HG03565 (cell line): ENCODE measurements around the gene GALNT13.

ENCODE experiments used
- ATAC-seq: cut with Tn5 transposase; IDR thresholded peaks from one replicate; pipeline ENCODE4 v1.9.1; 2021; ENCODE audit warnings: mild to moderate bottlenecking, moderate library complexity; ENCODE audit not compliant: unreplicated experiment

The GALNT13 gene

DNA sequence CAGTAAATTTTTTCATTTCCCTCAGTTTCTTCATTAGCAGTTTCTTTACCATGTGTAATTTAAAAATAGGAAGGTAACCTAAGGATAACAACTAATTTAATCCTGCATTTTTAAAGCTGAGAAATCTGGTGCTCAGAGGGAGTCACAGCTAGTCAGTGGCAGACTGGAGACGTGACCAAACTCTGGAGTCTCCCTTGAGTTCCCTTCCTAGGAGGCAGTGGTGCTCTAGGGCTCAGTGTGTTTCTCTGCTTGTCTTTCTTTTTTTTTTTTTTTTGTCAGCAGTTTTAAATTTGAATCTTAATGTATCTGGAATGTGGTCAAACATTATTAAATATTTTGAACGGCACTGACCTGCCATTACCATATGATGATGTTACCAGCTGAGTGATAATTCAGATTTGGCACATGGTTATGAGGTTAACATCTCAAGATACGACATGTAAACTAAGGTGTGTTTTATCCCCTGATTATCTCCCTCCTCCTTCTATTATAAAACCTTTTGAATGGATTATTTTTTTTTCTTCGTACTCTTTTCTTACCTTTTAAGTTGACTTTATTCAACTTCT is 226.2 kb downstream of the GALNT13 start:
- ATAC-seq, result no peak

DNA sequence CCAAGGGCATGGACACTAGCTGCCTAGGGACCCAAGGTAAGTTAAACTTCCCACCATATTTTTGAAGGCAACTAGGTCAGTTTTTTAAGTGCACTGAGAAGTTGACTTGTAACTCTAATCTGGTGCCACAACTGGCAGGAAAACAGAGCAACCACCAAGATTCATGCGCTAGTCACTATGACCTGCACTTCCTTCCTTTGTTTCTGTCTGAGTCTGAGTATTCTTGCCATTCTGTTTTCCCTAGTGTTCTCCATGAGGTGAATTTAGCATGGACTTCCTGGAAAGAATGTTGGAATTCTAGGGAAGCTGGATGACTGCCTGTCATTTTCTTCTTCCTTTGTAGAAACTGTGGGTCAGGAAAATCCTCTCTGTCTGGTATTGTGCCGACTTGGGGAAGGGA is 249.0 kb downstream of the GALNT13 start:
- no peak for ATAC-seq

DNA sequence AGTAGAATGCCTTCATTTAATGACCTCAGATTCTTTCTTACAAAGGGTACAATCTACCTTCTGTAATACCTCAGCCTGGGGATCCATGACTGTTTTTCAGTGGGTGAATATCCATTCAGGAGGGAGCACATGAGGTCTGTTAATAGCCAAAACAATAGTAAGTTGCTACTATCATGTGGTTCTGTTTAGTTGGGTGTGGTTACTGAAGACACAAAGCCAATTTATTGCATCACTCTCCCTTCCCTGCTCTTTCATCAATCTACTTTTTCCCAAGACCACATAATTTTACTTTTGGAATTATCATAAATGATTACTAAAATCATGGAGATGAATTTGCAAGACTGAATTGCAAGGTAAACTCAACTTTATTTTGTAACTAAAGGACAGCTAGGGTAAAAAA is 254.2 kb downstream of the GALNT13 start:
- no peak for ATAC-seq

DNA sequence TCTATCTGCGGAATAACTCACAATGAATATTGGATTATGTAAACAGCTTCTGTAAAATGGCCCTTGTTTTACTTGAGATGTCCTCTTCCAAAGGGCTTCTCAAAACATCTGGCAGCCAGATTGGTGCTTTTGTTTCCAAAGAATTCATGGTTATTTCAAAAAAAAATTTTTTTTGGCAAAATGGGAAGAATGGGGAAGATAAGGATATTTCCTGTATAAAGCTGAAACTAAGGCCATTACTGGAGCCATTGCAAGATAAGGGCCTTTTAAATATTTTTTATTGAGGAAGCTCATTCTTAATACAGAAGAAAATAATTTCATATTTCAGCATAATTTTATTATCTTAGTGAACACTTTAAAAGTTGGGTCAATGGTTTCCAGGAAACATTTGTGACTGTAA is 259.1 kb downstream of the GALNT13 start:
- no peak for ATAC-seq

DNA sequence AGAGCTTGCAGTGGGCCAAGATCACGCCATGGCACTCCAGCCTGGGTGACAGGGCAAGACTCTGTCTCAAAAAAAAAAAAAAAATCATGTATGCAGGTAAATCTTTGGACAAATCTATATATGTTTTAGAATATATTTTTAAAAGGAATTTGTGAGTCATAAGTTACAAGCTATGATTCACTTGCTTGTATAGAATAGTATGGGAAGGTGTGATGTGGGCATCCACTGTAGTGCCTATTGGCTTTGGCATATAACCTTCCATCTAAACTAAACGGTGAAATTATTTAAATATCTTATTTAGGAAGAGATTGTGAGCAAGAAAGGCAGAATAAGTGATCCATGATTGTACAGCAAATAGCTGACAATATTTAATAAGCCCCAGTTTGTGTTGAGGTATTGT is 261.1 kb downstream of the GALNT13 start:
- ATAC-seq, result no peak

DNA sequence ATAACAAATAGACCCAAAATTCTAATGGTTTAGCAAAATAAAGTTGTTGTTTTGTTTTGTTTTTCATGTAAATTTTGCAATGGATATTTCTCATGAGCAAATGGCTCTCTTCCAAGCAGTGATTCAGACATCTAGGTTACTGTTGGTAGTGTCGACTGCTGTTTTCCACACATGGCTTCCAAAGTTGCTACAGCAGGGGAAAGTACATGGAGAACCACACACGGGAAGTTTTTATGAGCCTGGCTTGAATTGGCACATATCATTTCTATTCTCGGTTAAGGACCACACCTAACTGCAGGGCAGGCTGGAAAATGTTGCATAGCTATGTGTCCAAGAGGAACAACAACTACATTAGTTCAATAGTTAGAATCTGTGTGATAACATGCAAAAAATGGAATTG is 262.1 kb downstream of the GALNT13 start:
- ATAC-seq, result no peak

DNA sequence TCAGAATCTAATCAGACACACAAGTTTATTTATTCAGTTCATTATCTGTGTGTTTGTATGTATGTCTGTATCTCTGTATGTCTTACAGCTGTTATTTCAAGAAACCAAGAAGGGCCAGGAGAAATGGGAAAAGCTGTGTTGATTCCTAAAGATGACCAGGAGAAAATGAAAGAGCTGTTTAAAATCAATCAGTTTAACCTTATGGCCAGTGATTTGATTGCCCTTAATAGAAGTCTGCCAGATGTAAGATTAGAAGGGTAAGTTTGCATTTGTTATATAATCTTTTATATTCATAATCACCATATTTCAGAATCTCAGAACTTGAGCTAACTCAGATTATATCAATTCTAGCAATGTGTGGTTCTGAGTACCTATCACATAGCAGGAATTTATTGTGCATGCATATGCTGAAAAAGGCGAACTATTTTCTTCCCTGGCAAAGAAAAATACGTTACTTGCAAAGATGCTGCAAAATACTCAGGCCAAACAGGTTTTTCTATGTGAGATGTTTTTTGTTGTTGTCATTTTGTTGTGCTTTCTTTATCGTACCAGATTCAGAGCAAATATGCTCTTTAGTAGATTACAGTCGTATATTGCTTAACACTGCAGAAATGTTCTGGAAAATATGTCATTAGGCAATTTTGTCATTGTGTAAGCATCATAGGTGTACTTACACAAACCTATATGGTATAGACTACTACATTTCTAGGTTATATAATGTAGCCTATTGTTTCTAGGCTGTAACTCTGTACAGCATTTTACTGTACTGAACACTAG is 268.7 kb downstream of the GALNT13 start:
- no peak for ATAC-seq

DNA sequence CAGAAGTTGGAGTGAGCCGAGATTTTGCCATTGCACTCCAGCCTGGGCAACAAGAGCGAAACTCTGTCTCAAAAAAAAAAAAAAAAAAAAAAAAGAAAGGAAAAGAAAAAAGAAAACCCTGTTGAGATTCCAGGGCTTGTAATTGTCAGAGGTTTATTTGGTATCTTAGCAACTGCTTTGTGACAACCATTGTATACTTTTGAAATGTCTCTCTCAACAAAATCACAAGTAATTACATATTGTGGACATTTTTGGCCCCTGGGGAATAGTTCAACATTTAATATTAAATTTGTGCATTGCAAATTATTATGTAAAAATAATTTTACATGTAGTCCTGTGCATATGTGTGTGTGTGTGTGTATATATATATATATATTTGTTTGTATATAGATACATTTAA is 270.8 kb downstream of the GALNT13 start:
- ATAC-seq, result no peak

DNA sequence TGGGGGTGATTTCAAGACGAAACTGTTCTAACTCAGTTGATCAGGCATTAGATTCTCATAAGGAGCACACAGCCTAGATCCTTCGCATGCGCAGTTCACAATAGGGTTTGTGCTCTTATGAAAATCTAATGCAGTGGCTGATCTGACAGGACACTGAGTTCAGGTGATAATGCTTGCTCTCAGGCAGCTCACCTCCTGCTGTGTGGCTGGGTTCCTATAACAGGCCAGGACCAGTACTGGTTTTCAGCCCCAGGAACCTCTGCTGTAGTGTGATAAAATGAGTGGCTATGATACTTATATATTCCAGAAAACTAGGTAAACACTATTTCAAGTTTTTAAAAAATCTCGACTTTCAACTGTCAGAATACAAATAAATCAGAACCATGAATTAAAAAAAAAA is 271.4 kb downstream of the GALNT13 start:
- no peak for ATAC-seq

DNA sequence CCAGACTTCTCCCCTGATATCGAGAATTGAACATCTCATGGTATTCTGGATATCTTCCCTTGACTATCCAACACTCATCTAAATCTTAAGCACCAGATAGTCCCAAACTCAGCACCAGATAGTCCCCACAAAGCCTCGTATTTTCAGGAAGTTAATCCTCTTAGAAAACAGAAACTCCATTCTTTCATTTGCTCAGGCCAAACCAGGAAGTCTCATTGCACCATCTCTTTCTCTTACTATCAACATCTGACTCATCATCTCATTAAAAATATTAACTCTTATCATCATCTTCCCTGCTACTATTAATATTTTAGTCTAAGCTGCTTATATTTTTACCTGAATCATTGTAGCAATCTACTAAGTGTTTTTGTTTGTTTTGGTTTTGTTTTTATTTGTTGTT is 286.4 kb downstream of the GALNT13 start:
- no peak for ATAC-seq

DNA sequence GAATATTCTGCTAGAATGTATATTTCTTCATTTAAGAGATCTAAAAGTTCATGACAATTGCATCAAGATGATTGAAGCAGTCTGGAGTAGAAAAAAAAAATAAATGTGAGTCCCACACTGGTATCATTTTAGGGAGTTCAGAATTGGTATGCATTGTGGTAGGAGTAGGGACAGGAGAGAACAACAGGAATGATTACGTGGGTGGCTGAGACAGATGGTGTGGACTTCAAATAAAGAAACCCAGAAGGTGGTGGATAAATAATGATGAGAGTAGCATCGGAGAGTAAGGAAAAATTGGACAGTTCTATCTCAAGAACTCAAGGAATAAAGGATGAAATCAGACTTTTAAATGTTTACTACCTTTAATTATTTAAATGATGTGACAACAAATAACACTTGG is 289.6 kb downstream of the GALNT13 start:
- ATAC-seq, result no peak

DNA sequence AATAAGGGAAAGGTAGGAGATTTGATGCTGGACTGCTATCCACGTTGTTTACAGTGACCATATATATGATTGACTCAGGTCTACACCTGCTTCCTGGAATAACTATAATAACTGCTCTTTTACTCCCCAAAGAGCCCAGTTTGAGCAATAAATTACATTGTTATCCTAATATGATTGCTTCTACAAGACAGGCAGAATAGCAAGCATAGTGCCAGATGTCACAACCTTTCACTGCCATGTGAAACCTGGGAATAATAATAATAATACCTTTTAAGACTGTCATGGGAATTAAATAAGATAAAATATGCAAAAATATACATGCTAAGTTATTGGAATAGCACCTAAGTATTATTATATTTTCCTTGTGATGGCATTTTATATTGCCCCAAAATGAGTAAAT is 298.7 kb downstream of the GALNT13 start:
- ATAC-seq, result no peak

DNA sequence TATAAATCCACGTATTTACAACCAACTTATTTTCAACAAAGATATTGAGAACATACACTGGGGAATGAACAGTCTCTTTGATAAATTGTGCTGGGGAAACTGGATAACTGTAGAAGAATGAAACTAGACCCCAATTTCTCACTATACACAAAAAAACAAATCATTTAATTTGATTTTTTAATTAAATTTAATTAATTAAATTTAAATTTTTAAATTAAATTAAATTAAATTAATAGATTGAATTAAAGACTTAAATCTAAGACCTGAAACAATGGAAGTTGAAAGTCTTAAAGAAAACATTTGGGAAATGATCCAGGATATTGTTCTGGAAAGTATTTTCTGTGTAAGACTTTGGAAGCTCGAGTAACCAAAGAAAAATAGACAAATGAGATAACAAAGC is 301.4 kb downstream of the GALNT13 start:
- ATAC-seq, result no peak

DNA sequence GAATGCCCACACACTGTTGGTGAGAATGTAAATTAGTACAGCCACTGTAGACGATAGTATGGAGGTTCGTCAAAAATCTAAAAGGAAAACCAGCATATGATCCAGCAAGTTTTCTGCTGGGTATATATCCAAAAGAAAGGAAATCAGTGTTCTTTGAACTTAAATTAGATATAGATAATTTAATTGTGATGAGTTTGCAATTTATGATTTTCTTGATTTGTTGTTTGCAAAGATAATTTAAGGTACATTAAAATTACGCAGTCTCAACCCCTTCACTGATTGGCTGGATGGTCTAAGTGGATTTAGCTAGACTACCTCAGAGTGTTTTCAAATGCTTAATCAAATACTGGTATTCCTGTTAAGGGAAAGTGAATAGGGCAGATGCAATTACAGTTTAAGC is 302.2 kb downstream of the GALNT13 start:
- ATAC-seq, result no peak

DNA sequence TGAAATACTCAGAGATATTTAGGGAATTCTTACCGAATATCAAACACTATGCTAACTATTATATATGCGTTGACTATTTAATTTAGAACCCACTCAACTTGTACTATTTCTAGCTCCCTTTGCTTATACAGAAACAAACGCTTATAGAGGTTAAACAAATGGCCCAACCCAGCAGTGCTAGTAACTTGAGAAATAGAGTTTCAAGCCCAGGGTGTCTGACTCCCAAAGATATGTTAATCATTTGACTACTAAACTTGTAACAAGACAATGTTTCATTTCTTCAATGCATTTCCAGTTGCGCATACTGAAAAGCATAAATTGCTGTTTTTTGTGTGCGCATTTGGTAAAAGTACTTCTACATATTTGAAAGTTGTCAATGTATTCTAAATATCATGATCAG is 310.3 kb downstream of the GALNT13 start:
- ATAC-seq, result no peak

DNA sequence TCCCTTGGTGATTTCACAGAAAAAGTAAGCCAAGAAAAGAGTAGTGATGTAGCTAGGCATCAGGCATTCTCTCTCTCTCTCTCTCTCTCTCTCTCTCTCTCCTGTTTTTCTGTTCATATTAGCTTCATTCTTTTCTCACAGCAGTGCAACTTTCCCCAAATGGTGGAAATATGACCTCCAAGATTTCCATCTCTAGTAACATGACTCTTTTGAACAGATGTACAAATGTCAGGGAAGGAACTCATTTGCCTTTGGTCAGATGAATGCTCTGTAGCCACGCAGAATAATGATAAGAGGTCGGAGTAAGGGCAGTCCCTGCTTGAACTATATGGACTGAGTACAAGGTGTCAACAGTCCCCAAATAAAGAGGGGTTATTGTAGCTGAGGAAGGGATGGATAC is 316.2 kb downstream of the GALNT13 start:
- ATAC-seq, result no peak

DNA sequence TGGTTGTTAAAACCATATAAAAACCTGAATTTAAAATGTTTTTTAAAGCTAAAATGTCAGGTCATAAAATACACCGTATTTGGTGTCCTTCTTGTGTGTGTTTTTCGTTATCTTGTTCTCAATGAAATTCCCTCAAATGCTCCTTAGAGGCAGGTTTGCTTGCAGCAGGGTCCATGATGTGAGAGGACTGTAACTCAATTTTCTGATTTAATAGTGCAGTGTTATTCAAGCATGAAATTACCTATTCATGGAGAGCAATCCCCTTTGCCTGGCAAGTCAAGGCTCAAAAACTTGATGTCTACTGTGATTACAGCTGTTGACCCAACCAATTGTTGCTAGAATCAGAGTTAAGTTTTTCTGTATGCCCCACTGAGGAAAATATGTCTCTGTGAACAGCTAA is 318.2 kb downstream of the GALNT13 start:
- no peak for ATAC-seq

DNA sequence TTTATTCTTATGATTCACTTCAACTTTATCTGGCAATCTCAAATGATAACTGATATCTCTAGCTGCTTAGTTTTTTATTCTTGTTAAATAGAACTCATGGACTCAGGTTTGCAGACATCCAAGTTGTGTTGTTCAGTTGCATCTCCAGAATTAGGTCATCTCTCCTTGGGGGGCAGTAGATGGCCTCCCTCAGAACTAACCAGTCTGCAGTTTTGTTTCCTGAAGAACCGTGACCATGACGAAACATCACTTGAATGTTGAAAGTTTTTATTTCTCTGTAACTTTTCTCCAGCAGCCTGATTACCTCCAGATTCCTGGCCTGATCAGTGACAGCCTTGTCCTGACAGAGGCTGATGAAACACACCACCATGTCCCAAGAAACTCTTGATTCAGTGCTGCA is 321.5 kb downstream of the GALNT13 start:
- no peak for ATAC-seq

DNA sequence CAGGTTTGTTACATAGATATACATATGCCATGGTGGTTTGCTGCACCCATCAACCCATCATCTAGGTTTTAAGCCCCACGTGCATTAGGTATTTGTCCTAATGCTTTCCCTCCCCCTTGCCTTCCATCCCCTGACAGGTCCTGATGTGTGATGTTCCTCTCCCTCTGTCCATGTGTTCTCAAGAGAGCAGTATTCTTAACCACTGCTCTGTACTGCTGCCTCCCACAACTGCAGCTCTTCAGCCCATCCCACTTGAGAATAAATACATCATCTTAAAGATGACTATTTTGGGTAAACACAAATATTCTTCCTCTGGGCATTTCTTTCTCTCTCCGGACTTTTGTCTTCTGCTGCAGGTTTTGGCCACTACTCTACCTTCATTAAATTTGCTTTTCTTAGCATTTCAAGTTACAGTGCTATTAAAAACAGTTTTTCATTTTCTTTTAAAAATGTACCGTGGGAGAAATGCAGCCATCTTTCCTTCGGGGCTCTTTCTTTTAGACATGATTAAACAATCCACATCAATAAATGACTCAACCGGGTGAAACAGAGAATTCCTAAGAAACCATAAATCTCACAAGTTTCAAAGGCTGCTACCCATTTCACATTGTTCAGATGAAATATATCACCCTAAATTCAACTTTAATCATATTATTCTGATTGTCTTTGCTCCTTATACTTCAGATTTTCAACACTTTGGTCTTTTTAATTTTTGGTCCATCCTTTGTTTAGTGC is 323.4 kb downstream of the GALNT13 start:
- no peak for ATAC-seq

DNA sequence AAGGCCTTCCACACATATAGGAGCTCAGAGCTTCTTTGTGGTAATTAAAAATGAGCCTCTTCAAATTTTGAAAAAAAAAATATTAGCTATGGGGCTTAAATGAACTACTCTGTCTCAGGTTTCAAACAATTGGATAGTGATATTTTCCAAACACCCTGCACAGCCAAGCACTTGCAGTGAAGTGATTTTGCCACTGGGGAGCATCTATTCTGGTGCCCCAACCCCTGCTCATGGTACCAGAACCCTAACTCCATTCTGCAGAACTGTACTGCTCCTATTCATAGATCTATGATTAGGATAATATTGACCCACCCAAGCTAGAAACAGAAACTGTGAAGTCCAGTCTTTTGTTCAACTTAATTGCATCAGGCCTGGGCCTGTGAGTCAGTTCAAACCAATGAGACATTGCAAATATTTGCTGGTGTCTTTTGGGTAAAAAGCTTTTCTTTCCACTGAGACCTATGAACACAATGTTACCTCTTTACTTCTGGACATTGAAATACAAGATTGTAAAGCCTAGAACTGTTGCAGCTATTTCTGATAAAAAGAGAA is 324.0 kb downstream of the GALNT13 start:
- no peak for ATAC-seq

DNA sequence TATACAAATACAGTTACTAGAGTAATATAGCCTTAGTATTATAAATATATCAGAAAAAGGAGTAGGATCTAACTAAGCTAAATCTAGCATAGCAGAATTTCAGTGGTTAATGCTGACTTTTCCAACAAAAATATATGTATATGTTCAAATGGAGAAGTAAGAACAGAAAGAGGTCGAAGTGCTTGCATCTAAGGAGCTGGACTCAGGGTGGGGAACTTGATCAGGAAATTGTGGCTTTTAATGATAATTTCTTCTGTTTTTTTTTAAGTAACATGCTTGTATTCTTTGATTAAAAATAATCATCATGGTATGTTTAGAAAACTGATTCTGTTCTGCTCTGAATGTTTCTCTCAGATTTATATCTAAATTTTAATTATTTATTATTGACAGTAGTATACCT is 327.1 kb downstream of the GALNT13 start:
- ATAC-seq, result no peak

DNA sequence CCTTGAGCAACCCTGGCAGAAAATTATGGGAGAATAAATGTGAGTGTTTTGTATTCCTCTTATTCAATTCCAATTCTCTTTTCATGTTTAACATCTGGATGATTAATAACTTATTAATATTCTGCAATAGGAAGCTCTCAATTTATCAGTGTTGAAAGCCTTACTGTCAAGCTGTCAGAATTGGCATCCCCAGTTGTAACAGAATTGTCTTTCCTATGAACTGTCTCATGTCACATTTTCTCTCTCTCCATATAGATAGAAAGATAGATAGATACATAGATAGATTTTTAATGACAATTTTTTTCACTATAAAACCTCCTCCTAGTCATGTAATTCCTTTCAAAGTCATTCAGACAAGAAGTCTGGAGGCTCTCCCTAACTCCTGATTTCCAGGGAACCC is 331.5 kb downstream of the GALNT13 start:
- no peak for ATAC-seq
